Measurements from ENCODE around the gene JUNB.
"Not testable (repeated sequence)": the region's sequence is repeated elsewhere in the genome, so short reads cannot be mapped to it uniquely, and the experiment has no call there.

Gene JUNB

GRCh38 chr19:12796146-12797071, 5.1 kb downstream of the JUNB start:
- Histone ChIP-seq H4K8ac (ENCODE audit: low read depth, low read length) (no peak overlapping the region), H3K18ac (ENCODE audit: low read length) (no peak overlapping the region), H2BK120ac (ENCODE audit: insufficient read depth, low read length, poor library complexity) (no peak overlapping the region), H3K14ac (ENCODE audit: low read length) (no peak overlapping the region), H4K91ac (ENCODE audit: low read depth, low read length) (no peak overlapping the region), H3K27ac (ENCODE audit: low read depth, low read length) (no peak overlapping the region), H2AK5ac (ENCODE audit: low read length) (no peak overlapping the region), H3K9ac (ENCODE audit: low read length) (no peak overlapping the region), H3K79me2 (ENCODE audit: control insufficient read depth, insufficient read depth, low read length, poor library complexity) (peaks cover 24% of the 10 kb centered on the region), H4K12ac (ENCODE audit: low read depth, low read length) (no peak overlapping the region), H3K27me3 (ENCODE audit: insufficient read depth, low read length) (no peaks in the 10 kb centered on the region), H3K23ac (ENCODE audit: low read length) (no peak overlapping the region), H2BK12ac (ENCODE audit: low read length) (no peak overlapping the region), H3K79me1 (ENCODE audit: low read length) (peaks cover 25% of the 10 kb centered on the region), H3K9me3 (ENCODE audit: insufficient read depth, low read depth, low read length) (peaks cover 2% of the 10 kb centered on the region), H2BK5ac (ENCODE audit: low read depth, low read length, poor library complexity) (no peak overlapping the region), H3K36me3 (ENCODE audit: control insufficient read depth in 1 of 2, insufficient read depth in 2 of 2, low read length in 2 of 2) (peaks cover 17 to 19% of the 10 kb centered on the region in 2 experiments), H3K4me1 (ENCODE audit: control insufficient read depth in 1 of 2, insufficient read depth in 2 of 2, low read length in 2 of 2) (peaks cover 3 to 6% of the 10 kb centered on the region in 2 experiments), H2AFZ (ENCODE audit: insufficient read depth, low read length, poor library complexity) (no peak overlapping the region), H3K4ac (ENCODE audit: low read depth, low read length) (no peak overlapping the region), H3K4me3 (ENCODE audit: low read depth, low read length) (no peak overlapping the region), H3K4me2 (ENCODE audit: low read length) (no peak overlapping the region)
- WGBS (ENCODE audit: extremely low coverage, insufficient coverage, insufficient read length): no CpG with 5 or more reads among the region's 18 CpGs
- peak; percentile 72 to 95 for DNase-seq

GRCh38 chr19:12797141-12797587, 5.9 kb downstream of the JUNB start:
- no peak overlapping the region for H4K12ac ChIP-seq (ENCODE audit: low read depth, low read length)
- no peaks in the 10 kb centered on the region for H3K27me3 ChIP-seq (ENCODE audit: insufficient read depth, low read length)
- H3K4ac ChIP-seq (ENCODE audit: low read depth, low read length): no peak overlapping the region
- no peak overlapping the region for H3K4me3 ChIP-seq (ENCODE audit: low read depth, low read length)
- H3K79me2 ChIP-seq (ENCODE audit: control insufficient read depth, insufficient read depth, low read length, poor library complexity): peaks cover 18% of the 10 kb centered on the region
- H2BK5ac ChIP-seq (ENCODE audit: low read depth, low read length, poor library complexity): no peak overlapping the region
- no peak overlapping the region for H3K14ac ChIP-seq (ENCODE audit: low read length)
- H4K91ac ChIP-seq (ENCODE audit: low read depth, low read length): no peak overlapping the region
- no peak overlapping the region for H2BK120ac ChIP-seq (ENCODE audit: insufficient read depth, low read length, poor library complexity)
- H3K79me1 ChIP-seq (ENCODE audit: low read length): peaks cover 20% of the 10 kb centered on the region
- no peak overlapping the region for H3K9ac ChIP-seq (ENCODE audit: low read length)
- no CpG with 5 or more reads among the region's 6 CpGs for WGBS (ENCODE audit: extremely low coverage, insufficient coverage, insufficient read length)
- H3K9me3 ChIP-seq (ENCODE audit: insufficient read depth, low read depth, low read length): peaks cover 2% of the 10 kb centered on the region
- H3K23ac ChIP-seq (ENCODE audit: low read length): no peak overlapping the region
- DNase-seq: no peak
- no peak overlapping the region for H3K4me2 ChIP-seq (ENCODE audit: low read length)
- H2AK5ac ChIP-seq (ENCODE audit: low read length): no peak overlapping the region
- no peak overlapping the region for H3K27ac ChIP-seq (ENCODE audit: low read depth, low read length)
- peaks cover 17 to 19% of the 10 kb centered on the region in 2 experiments for H3K36me3 ChIP-seq (ENCODE audit: control insufficient read depth in 1 of 2, insufficient read depth in 2 of 2, low read length in 2 of 2)
- H3K18ac ChIP-seq (ENCODE audit: low read length): no peak overlapping the region
- peaks cover 6 to 10% of the 10 kb centered on the region in 2 experiments for H3K4me1 ChIP-seq (ENCODE audit: control insufficient read depth in 1 of 2, insufficient read depth in 2 of 2, low read length in 2 of 2)
- no peak overlapping the region for H2AFZ ChIP-seq (ENCODE audit: insufficient read depth, low read length, poor library complexity)
- no peak overlapping the region for H2BK12ac ChIP-seq (ENCODE audit: low read length)
- H4K8ac ChIP-seq (ENCODE audit: low read depth, low read length): no peak overlapping the region

DNA sequence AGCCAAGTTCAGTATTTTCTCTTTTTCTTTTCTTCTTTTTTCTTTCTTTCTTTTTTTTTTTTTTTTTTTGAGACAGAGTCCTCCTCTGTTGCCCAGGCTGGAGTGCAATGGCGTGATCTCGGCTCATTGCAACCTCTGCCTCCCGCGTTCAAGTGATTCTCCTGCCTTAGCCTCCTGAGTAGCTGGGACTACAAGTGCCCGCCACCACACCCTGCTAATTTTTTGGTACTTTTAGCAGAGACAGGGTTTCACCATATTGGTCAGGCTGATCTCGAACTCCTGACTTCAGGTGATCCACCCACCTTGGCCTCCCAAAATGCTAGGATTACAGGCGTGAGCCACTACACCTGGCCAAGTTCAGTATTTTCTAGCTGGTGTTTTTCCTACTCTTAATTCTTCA, 6.3 kb downstream of the JUNB start:
- not testable (repeated sequence) for H4K91ac ChIP-seq (ENCODE audit: low read depth, low read length); H3K18ac ChIP-seq (ENCODE audit: low read length); H2BK5ac ChIP-seq (ENCODE audit: low read depth, low read length, poor library complexity); H3K4ac ChIP-seq (ENCODE audit: low read depth, low read length); H3K27me3 ChIP-seq (ENCODE audit: insufficient read depth, low read length); H3K4me2 ChIP-seq (ENCODE audit: low read length); H3K9me3 ChIP-seq (ENCODE audit: insufficient read depth, low read depth, low read length); H2AFZ ChIP-seq (ENCODE audit: insufficient read depth, low read length, poor library complexity); DNase-seq; H3K14ac ChIP-seq (ENCODE audit: low read length); H3K4me3 ChIP-seq (ENCODE audit: low read depth, low read length); H2BK120ac ChIP-seq (ENCODE audit: insufficient read depth, low read length, poor library complexity); H2AK5ac ChIP-seq (ENCODE audit: low read length); H4K8ac ChIP-seq (ENCODE audit: low read depth, low read length); H3K9ac ChIP-seq (ENCODE audit: low read length); H3K23ac ChIP-seq (ENCODE audit: low read length); H4K12ac ChIP-seq (ENCODE audit: low read depth, low read length); H2BK12ac ChIP-seq (ENCODE audit: low read length); H3K27ac ChIP-seq (ENCODE audit: low read depth, low read length)
- Histone ChIP-seq H3K79me2 (ENCODE audit: control insufficient read depth, insufficient read depth, low read length, poor library complexity) (peaks cover 14% of the 10 kb centered on the region), H3K79me1 (ENCODE audit: low read length) (peaks cover 15% of the 10 kb centered on the region), H3K4me1 (ENCODE audit: control insufficient read depth in 1 of 2, insufficient read depth in 2 of 2, low read length in 2 of 2) (peaks cover 7 to 13% of the 10 kb centered on the region in 2 experiments), H3K36me3 (ENCODE audit: control insufficient read depth in 1 of 2, insufficient read depth in 2 of 2, low read length in 2 of 2) (peaks cover 17% of the 10 kb centered on the region in 2 experiments)
- WGBS (ENCODE audit: extremely low coverage, insufficient coverage, insufficient read length): no CpG with 5 or more reads among the region's 7 CpGs

DNA sequence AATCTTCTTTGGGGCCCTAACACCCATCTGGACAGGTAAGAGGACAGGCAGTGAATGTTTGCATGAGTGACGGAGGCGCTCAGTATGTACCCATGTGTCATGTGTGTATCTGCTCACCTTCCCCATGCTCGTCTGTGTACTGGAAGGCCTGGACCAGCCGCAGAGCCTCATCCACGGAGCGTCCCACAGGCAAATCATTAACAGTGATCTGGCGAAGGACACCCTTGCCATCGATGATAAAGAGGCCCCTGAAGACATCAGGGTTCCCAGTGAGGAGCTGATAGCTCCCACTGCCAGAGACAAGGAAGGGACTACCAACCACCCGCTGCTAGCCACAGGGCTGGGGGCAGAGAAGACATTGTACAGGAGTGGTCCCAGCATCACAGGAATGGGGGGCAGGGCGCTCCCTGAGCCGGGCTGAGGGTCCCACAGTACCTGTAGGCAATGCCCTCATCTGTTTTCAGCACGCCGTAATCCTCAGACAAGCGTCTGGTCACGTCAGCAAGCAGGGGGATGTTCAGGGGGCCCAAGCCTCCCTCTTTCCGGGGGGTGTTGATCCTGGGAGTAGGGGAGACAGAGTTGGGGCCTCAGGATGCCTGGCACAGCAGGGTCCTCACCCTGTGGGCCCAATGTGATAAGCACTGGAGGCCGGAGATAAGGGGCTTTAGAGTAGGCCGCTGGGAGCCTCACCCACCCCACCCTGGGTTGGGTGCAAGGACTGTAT, 8.6 kb downstream of the JUNB start:
- H2AFZ ChIP-seq (ENCODE audit: insufficient read depth, low read length, poor library complexity): no peak overlapping the region
- no peak overlapping the region for H3K14ac ChIP-seq (ENCODE audit: low read length)
- H3K27ac ChIP-seq (ENCODE audit: low read depth, low read length): no peak overlapping the region
- no peak overlapping the region for H2BK12ac ChIP-seq (ENCODE audit: low read length)
- peaks cover 6% of the 10 kb centered on the region for H3K79me1 ChIP-seq (ENCODE audit: low read length)
- H3K79me2 ChIP-seq (ENCODE audit: control insufficient read depth, insufficient read depth, low read length, poor library complexity): peaks cover 6% of the 10 kb centered on the region
- no peak overlapping the region for H3K4me3 ChIP-seq (ENCODE audit: low read depth, low read length)
- H3K4me2 ChIP-seq (ENCODE audit: low read length): peak overlapping the region; percentile 92
- H3K9ac ChIP-seq (ENCODE audit: low read length): no peak overlapping the region
- H3K23ac ChIP-seq (ENCODE audit: low read length): no peak overlapping the region
- DNase-seq: no peak
- peaks cover 4 to 9% of the 10 kb centered on the region in 2 experiments for H3K4me1 ChIP-seq (ENCODE audit: control insufficient read depth in 1 of 2, insufficient read depth in 2 of 2, low read length in 2 of 2)
- H2BK5ac ChIP-seq (ENCODE audit: low read depth, low read length, poor library complexity): no peak overlapping the region
- H3K27me3 ChIP-seq (ENCODE audit: insufficient read depth, low read length): no peaks in the 10 kb centered on the region
- no peak overlapping the region for H2AK5ac ChIP-seq (ENCODE audit: low read length)
- H4K12ac ChIP-seq (ENCODE audit: low read depth, low read length): no peak overlapping the region
- H4K91ac ChIP-seq (ENCODE audit: low read depth, low read length): no peak overlapping the region
- no peak overlapping the region for H2BK120ac ChIP-seq (ENCODE audit: insufficient read depth, low read length, poor library complexity)
- no peak overlapping the region for H3K4ac ChIP-seq (ENCODE audit: low read depth, low read length)
- no peaks in the 10 kb centered on the region for H3K9me3 ChIP-seq (ENCODE audit: insufficient read depth, low read depth, low read length)
- no CpG with 5 or more reads among the region's 18 CpGs for WGBS (ENCODE audit: extremely low coverage, insufficient coverage, insufficient read length)
- no peak overlapping the region for H4K8ac ChIP-seq (ENCODE audit: low read depth, low read length)
- H3K36me3 ChIP-seq (ENCODE audit: control insufficient read depth in 1 of 2, insufficient read depth in 2 of 2, low read length in 2 of 2): peaks cover 17% of the 10 kb centered on the region in 2 experiments
- H3K18ac ChIP-seq (ENCODE audit: low read length): no peak overlapping the region

All from trophoblast cell (in vitro differentiated cells and primary cell).